Measurements from ENCODE around the gene DCAF8L2. TPM values are rescaled to one million over a fixed set of nuclear protein-coding genes. Genes with fewer than 3 reads are reported as not detected.

The DCAF8L2 gene
- total and polyA plus RNA-seq, 2 donors (not counting 3 experiments of a cell fraction or from before 2014, with no cell fraction given): 0.15 to 0.36 TPM

DNA sequence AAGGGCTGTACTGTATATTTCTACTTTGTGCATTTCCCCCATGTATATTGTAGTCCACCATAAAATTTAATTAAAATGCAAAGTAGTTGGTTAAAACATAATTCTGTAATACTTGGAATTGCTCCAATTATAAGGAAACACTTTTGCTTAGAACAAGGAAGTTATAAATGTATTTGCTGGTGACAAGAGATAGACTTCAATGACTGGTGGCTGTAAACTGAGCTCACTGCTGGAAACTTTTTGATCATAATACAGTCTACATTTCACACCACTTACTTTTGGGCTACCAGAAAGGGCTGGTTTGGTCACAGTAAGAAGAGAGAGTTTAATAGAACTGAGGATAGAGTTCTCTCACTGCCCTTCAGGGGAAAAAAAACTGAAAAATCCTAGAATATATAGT lies 32.7 kb downstream of the DCAF8L2 start:
- no peaks in the 10 kb centered on the region for H3K36me3 ChIP-seq (ENCODE audit: control insufficient read depth in 2 of 2, extremely low read depth in 1 of 2, insufficient read depth in 2 of 2, low read length in 2 of 2)
- intact Hi-C loops (cut with micrococcal nuclease) (no loop called here), dilution Hi-C loops (cut with MboI; ENCODE audit: extremely low pct_ligation_motif_present, low sequenced_read_pairs) (no loop called here)
- no peak overlapping the region for H3K4me2 ChIP-seq (ENCODE audit: insufficient read depth, low read length)
- CTCF ChIA-PET: interaction anchor here (1.0 kb wide), 1 partner anchor 68 kb away, joined by 3 read pairs; no protein-coding TSS in a partner anchor
- H3K27me3 ChIP-seq (ENCODE audit: control insufficient read depth in 2 of 2, insufficient read depth in 2 of 2, low read length in 2 of 2): no peaks in the 10 kb centered on the region
- no peaks in the 10 kb centered on the region for H4K20me1 ChIP-seq (replicated peaks; ENCODE audit: control insufficient read depth, extremely low read depth, insufficient read depth, low read length)
- no peak overlapping the region for H2AFZ ChIP-seq (ENCODE audit: low read depth, low read length)
- FAIRE-seq (no peak), DNase-seq (ENCODE audit: low read depth, low spot score) (peak; percentile 40)
- no peaks in the 10 kb centered on the region for H3K9me1 ChIP-seq (replicated peaks; ENCODE audit: control insufficient read depth, extremely low read depth, insufficient read depth, low read length)
- H3K9me3 ChIP-seq (replicated peaks; ENCODE audit: control insufficient read depth, insufficient read depth, low read length): no peaks in the 10 kb centered on the region
- peaks cover 15% of the 10 kb centered on the region for H3K4me1 ChIP-seq (ENCODE audit: control insufficient read depth, extremely low read depth, insufficient read depth, low read length)
- no TSS peak for BruUV-seq (replicated peaks)
- no peak overlapping the region for H3K9ac ChIP-seq (replicated peaks; ENCODE audit: extremely low read depth, insufficient read depth, low read length)
- TF ChIP-seq EZH2 (IDR thresholded peaks at IDR 0.05; ENCODE audit: borderline replicate concordance, low read depth, low read length, severe bottlenecking): no peak
- H3K27ac ChIP-seq (ENCODE audit: insufficient read depth, low read depth, low read length): no peak overlapping the region
- H3K79me2 ChIP-seq (ENCODE audit: control insufficient read depth, insufficient read depth, low read length): no peaks in the 10 kb centered on the region
- H3K4me3 ChIP-seq (replicated peaks in 1 of 3; ENCODE audit: insufficient read depth in 1 of 3, low read depth in 1 of 3, low read length in 3 of 3): no peak overlapping the region
- POLR2A ChIA-PET: no interaction called here

DNA sequence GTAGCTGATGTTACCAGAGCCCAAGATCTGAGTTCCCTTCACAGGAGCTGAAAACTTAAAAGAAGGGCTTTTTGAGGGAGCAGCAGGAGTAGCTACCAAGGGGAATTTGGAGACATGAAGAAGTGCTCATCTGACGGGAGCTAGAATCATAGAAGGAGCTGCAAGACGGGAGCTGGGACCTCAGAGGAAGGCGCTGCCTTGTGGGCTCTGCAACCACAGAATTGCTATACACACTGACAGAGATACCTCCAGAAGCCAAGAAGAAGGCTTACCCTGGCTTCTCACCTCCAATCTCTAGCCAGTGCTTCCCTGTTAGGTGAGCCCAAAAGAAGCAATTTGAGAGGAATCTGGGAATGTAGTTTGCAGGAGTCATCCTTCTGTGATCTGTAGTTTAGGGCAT lies 35.9 kb downstream of the DCAF8L2 start:
- FAIRE-seq: peak; percentile 21

More for the DNA sequence above, 35.9 kb downstream of the DCAF8L2 start:
- CTCF ChIA-PET: interaction anchor here (1.1 kb wide), 1 partner anchor 275 kb away, joined by 3 read pairs; no protein-coding TSS in a partner anchor
- no peaks in the 10 kb centered on the region for H3K79me2 ChIP-seq (ENCODE audit: control insufficient read depth, insufficient read depth, low read length)
- H3K27ac ChIP-seq (ENCODE audit: insufficient read depth, low read depth, low read length): no peak overlapping the region
- intact Hi-C loops (cut with micrococcal nuclease) (no loop called here), dilution Hi-C loops (cut with MboI; ENCODE audit: extremely low pct_ligation_motif_present, low sequenced_read_pairs) (no loop called here)
- no peak for TF ChIP-seq FOS (IDR thresholded peaks at IDR 0.05; ENCODE audit: borderline replicate concordance, insufficient read depth, low read length)
- no peak for TF ChIP-seq GATA2 (IDR thresholded peaks at IDR 0.05; ENCODE audit: insufficient read depth, insufficient read length, low read depth, low read length)
- no peak for TF ChIP-seq MYC (IDR thresholded peaks at IDR 0.05; ENCODE audit: low read depth, low read length)
- no peak for TF ChIP-seq POLR2AphosphoS5 (IDR thresholded peaks at IDR 0.05; ENCODE audit: insufficient read depth, low read depth, low read length)
- TF ChIP-seq EZH2 (IDR thresholded peaks at IDR 0.05; ENCODE audit: borderline replicate concordance, low read depth, low read length, severe bottlenecking): no peak
- TF ChIP-seq, protein P1, sequence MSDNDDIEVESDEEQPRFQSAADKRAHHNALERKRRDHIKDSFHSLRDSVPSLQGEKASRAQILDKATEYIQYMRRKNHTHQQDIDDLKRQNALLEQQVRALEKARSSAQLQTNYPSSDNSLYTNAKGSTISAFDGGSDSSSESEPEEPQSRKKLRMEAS (IDR thresholded peaks at IDR 0.05; ENCODE audit: insufficient read depth, insufficient read length): no peak
- TF ChIP-seq, protein P2, sequence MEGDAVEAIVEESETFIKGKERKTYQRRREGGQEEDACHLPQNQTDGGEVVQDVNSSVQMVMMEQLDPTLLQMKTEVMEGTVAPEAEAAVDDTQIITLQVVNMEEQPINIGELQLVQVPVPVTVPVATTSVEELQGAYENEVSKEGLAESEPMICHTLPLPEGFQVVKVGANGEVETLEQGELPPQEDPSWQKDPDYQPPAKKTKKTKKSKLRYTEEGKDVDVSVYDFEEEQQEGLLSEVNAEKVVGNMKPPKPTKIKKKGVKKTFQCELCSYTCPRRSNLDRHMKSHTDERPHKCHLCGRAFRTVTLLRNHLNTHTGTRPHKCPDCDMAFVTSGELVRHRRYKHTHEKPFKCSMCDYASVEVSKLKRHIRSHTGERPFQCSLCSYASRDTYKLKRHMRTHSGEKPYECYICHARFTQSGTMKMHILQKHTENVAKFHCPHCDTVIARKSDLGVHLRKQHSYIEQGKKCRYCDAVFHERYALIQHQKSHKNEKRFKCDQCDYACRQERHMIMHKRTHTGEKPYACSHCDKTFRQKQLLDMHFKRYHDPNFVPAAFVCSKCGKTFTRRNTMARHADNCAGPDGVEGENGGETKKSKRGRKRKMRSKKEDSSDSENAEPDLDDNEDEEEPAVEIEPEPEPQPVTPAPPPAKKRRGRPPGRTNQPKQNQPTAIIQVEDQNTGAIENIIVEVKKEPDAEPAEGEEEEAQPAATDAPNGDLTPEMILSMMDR (IDR thresholded peaks at IDR 0.05; ENCODE audit: extremely low read depth in 1 of 2, insufficient read depth in 1 of 2, low read depth in 1 of 2, low read length in 2 of 2): no peak
- TF ChIP-seq JUN (IDR thresholded peaks at IDR 0.05; ENCODE audit: borderline replicate concordance, insufficient read depth, insufficient read length, low read depth): no peak
- TF ChIP-seq POLR2A (IDR thresholded peaks at IDR 0.05; ENCODE audit: low read depth, low read length): no peak
- no peaks in the 10 kb centered on the region for H4K20me1 ChIP-seq (replicated peaks; ENCODE audit: control insufficient read depth, extremely low read depth, insufficient read depth, low read length)
- H3K4me2 ChIP-seq (ENCODE audit: insufficient read depth, low read length): no peak overlapping the region
- POLR2A ChIA-PET: no interaction called here
- no peak overlapping the region for H3K9ac ChIP-seq (replicated peaks; ENCODE audit: extremely low read depth, insufficient read depth, low read length)
- no peaks in the 10 kb centered on the region for H3K36me3 ChIP-seq (ENCODE audit: control insufficient read depth in 2 of 2, extremely low read depth in 1 of 2, insufficient read depth in 2 of 2, low read length in 2 of 2)
- H3K27me3 ChIP-seq (ENCODE audit: control insufficient read depth in 2 of 2, insufficient read depth in 2 of 2, low read length in 2 of 2): no peaks in the 10 kb centered on the region
- no peaks in the 10 kb centered on the region for H3K9me3 ChIP-seq (replicated peaks; ENCODE audit: control insufficient read depth, insufficient read depth, low read length)
- no peaks in the 10 kb centered on the region for H3K9me1 ChIP-seq (replicated peaks; ENCODE audit: control insufficient read depth, extremely low read depth, insufficient read depth, low read length)
- no peak overlapping the region for H3K4me3 ChIP-seq (replicated peaks in 1 of 3; ENCODE audit: insufficient read depth in 1 of 3, low read depth in 1 of 3, low read length in 3 of 3)
- DNase-seq (ENCODE audit: low read depth, low spot score): no peak
- no peaks in the 10 kb centered on the region for H3K4me1 ChIP-seq (ENCODE audit: control insufficient read depth, extremely low read depth, insufficient read depth, low read length)
- H2AFZ ChIP-seq (ENCODE audit: low read depth, low read length): no peak overlapping the region
- no TSS peak for BruUV-seq (replicated peaks)
